Omental fat pad (tissue), 4 donors: Measurements from ENCODE around the gene DPP8. TPM values are rescaled to one million over a fixed set of nuclear protein-coding genes. Genes with fewer than 3 reads are reported as not detected.
"Not testable (repeated sequence)": the region's sequence is repeated elsewhere in the genome, so short reads cannot be mapped to it uniquely, and the experiment has no call there.

ENCODE experiments used
- ATAC-seq: fragments of 150-250 bp; one replicate; pipeline ENCODE4 v1.9.1; 2016; ENCODE audit warnings: mild to moderate bottlenecking, moderate library complexity; ENCODE audit not compliant: low FRiP score
- DNase-seq: peaks from one replicate; pipeline ENCODE4 v3.0.0-alpha.2; 2019; ENCODE audit warnings: low spot score
- total RNA-seq, 4 donors: library from RNA; depleted of rRNA; stranded (reverse); fragments of >200 nt; gene quantifications; one replicate each; pipeline ENCODE4 v1.1.0, GENCODE V29; 2016
- TF ChIP-seq, protein P1 (sequence below), 3 donors: fragments of 450-650 bp; IDR thresholded peaks; one replicate each; pipeline ENCODE4 v1.5.1; 2016 to 2017; ENCODE audit warnings: antibody characterized with exemption in 3 of 3, mild to moderate bottlenecking in 3 of 3, moderate library complexity in 2 of 3

DPP8 gene
- total RNA-seq, 4 donors from 2014 or later, result 25.1 to 53.3 (median 29.6) TPM

- TF ChIP-seq, protein P1, sequence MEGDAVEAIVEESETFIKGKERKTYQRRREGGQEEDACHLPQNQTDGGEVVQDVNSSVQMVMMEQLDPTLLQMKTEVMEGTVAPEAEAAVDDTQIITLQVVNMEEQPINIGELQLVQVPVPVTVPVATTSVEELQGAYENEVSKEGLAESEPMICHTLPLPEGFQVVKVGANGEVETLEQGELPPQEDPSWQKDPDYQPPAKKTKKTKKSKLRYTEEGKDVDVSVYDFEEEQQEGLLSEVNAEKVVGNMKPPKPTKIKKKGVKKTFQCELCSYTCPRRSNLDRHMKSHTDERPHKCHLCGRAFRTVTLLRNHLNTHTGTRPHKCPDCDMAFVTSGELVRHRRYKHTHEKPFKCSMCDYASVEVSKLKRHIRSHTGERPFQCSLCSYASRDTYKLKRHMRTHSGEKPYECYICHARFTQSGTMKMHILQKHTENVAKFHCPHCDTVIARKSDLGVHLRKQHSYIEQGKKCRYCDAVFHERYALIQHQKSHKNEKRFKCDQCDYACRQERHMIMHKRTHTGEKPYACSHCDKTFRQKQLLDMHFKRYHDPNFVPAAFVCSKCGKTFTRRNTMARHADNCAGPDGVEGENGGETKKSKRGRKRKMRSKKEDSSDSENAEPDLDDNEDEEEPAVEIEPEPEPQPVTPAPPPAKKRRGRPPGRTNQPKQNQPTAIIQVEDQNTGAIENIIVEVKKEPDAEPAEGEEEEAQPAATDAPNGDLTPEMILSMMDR (IDR thresholded peaks at IDR 0.05), result no peak
- ATAC-seq (no peak), DNase-seq (no peak)
Measured at GRCh38 chr15:65399997-65400396, 117.5 kb downstream of the DPP8 start.

DNA sequence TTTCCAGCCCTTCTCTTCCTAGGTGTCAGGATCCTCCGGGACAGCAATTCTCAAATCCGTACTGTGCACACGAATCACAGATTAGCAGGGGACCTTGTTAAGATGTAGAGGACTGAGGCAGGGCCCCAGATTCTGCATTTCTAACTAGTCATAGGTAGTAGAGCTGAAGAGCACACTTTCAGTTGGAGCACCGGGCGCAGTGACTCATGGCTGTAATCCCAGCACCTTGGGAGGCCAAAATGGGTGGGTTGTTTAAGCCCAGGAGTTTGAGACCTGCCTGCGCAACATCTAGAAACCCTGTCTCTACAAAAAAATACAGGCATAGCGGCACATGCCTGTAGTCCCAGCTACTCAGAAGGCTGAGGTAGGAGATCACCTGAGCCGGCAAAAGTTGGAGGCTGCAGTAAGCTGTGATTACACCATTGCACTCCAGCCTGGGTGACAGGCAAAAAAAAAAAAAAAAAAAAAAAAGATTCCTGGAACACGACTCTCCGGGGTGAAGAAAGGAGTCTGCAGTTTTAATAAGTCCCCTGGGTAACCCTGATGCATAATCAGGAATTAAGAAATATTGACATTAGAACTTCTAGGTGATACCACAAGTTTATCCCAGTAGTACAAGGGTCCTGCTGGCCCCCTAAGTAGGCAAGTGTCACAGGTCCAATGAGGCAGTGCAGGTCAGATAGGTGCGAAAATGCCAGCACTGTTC, 118.3 kb downstream of the DPP8 start:
- no peak for DNase-seq
- ATAC-seq, result no peak
- TF ChIP-seq, protein P1 (IDR thresholded peaks at IDR 0.05), result no peak

GRCh38 chr15:65398486-65398885, 119.0 kb downstream of the DPP8 start:
- DNase-seq, ATAC-seq: not testable (repeated sequence)

DNA sequence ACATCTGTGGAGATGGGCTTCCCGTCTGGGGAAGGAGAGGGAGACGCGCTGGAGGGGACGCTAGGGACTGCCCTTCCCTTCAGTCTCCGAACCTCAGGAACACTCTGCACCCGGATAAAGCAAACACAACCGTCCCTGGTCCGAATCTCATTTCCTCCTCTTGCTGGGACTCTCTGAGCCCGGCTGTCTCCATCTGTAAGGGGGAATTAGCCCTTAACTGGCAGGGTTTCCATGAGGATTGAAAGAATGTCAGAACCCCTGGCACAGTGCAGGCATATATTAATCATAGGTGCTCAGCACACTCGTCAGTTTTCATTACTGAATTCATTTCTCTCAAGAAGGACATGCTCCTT, 120.5 kb downstream of the DPP8 start:
- DNase-seq, result no peak
- TF ChIP-seq, protein P1 (IDR thresholded peaks at IDR 0.05), result no peak
- no peak for ATAC-seq

GRCh38 chr15:65396283-65396964, 121.1 kb downstream of the DPP8 start:
- TF ChIP-seq, protein P1 (IDR thresholded peaks at IDR 0.05), result no peak
- ATAC-seq (no peak), DNase-seq (no peak)

GRCh38 chr15:65395567-65396202, 121.8 kb downstream of the DPP8 start:
- ATAC-seq, result no peak
- DNase-seq, result no peak
- TF ChIP-seq, protein P1 (IDR thresholded peaks at IDR 0.05), result no peak

- ATAC-seq, result no peak
- no peak for DNase-seq
- TF ChIP-seq, protein P1 (IDR thresholded peaks at IDR 0.05), result no peak
Measured at GRCh38 chr15:65394936-65395335, 122.6 kb downstream of the DPP8 start.
